B cell (primary cell): ENCODE measurements around the gene PDXP. TPM values are rescaled to one million over a fixed set of nuclear protein-coding genes. Genes with fewer than 3 reads are reported as not detected.

ENCODE experiments used
- ATAC-seq: fragments of 200-7000 bp; cut with Tn5 transposase; one replicate; pipeline ENCODE4 v1.10.0; 2021; ENCODE audit warnings: low read depth, mild to moderate bottlenecking, moderate number of reproducible peaks, moderate library complexity
- CTCF ChIA-PET: fragments of 350-600 bp; sonication (Branson Sonifier 250); formaldehyde crosslinking; loops from one replicate; lab custom pipeline; 2021; ENCODE audit warnings: antibody characterized with exemption, inconsistent platforms; lab: Charles Lee
- POLR2A ChIA-PET: fragments of 350-600 bp; sonication (Branson Sonifier 250); formaldehyde crosslinking; loops from one replicate; lab custom pipeline; 2021; ENCODE audit warnings: antibody characterized with exemption; lab: Charles Lee
- DNase-seq: peaks from one replicate; pipeline ENCODE4 v3.0.0; 2013
- H2AFZ ChIP-seq: 2 replicates; pipeline ENCODE4 v1.6.1; 2012; ENCODE audit warnings: mild to moderate bottlenecking, low read depth, low read length; ENCODE audit not compliant: insufficient read depth, poor library complexity, severe bottlenecking
- H3K27ac ChIP-seq, 2 donors: 1 replicate in 1 of 2; 2 replicates in 1 of 2; pipeline ENCODE4 v1.5.1; 2012 to 2013; ENCODE audit warnings: low read length in 2 of 2, mild to moderate bottlenecking in 2 of 2, moderate library complexity in 1 of 2
- H3K27me3 ChIP-seq, 4 experiments: fragments of 200-600 bp in 1 of 4; sonication (generic) in 1 of 4; replicated peaks in 1 of 4; 1 replicate in 2 of 4; 2 replicates in 2 of 4; pipeline versions ENCODE4 v1.6.1 to v1.7.0; 2013 to 2016; ENCODE audit warnings: low read length in 3 of 4, mild to moderate bottlenecking in 2 of 4, mixed read lengths in 1 of 4, moderate library complexity in 1 of 4; ENCODE audit not compliant: insufficient read depth in 4 of 4, control insufficient read depth in 3 of 4; ENCODE audit errors: control extremely low read depth in 1 of 4
- H3K36me3 ChIP-seq, 2 experiments: replicated peaks in 1 of 2; 1 replicate in 1 of 2; 2 replicates in 1 of 2; pipeline versions ENCODE4 v1.6.1 to v1.7.1; 2013; ENCODE audit warnings: low read length in 1 of 2; ENCODE audit not compliant: insufficient read depth in 2 of 2, control insufficient read depth in 1 of 2; ENCODE audit errors: control extremely low read depth in 1 of 2, extremely low read depth in 1 of 2
- H3K4me1 ChIP-seq, 2 donors: fragments of 200-600 bp in 1 of 2; sonication (generic) in 1 of 2; 1 replicate in 1 of 2; 2 replicates in 1 of 2; pipeline versions ENCODE4 v1.5.1 to v1.6.1; 2013 to 2017; ENCODE audit warnings: low read length in 2 of 2; ENCODE audit not compliant: control insufficient read depth in 2 of 2, insufficient read depth in 2 of 2
- H3K4me2 ChIP-seq: replicated peaks from 2 replicates; pipeline ENCODE3; 2012; ENCODE audit warnings: mild to moderate bottlenecking, low read depth, low read length; ENCODE audit not compliant: poor library complexity, severe bottlenecking
- H3K4me3 ChIP-seq, 5 experiments: fragments of 200-600 bp in 1 of 5; sonication (generic) in 1 of 5; 1 replicate in 3 of 5; 2 replicates in 2 of 5; pipeline versions ENCODE4 v1.5.1 to v1.7.0; 2011 to 2016; ENCODE audit warnings: low read length in 4 of 5, mild to moderate bottlenecking in 4 of 5, low read depth in 2 of 5, control low read depth in 1 of 5, moderate library complexity in 1 of 5; ENCODE audit not compliant: insufficient read depth in 1 of 5; ENCODE audit errors: control extremely low read depth in 1 of 5, extremely low read depth in 1 of 5
- H3K79me2 ChIP-seq: fragments of 200-600 bp; sonication (generic); one replicate; pipeline ENCODE4 v1.6.0; 2016; ENCODE audit warnings: low read length; ENCODE audit not compliant: control insufficient read depth, insufficient read depth
- H3K9ac ChIP-seq: fragments of 200-600 bp; sonication (generic); 2 replicates; pipeline ENCODE4 v1.6.1; 2017; ENCODE audit warnings: mild to moderate bottlenecking, low read length, moderate library complexity
- H3K9me3 ChIP-seq, 3 donors: one replicate each; pipeline versions ENCODE4 v1.6.1 to v1.7.1; 2013; ENCODE audit warnings: low read length in 2 of 3; ENCODE audit not compliant: control insufficient read depth in 2 of 3, insufficient read depth in 1 of 3; ENCODE audit errors: control extremely low read depth in 1 of 3
- H4K20me1 ChIP-seq: 2 replicates; pipeline ENCODE4 v1.6.0; 2012; ENCODE audit warnings: mild to moderate bottlenecking, low read length; ENCODE audit not compliant: insufficient read depth, control insufficient read depth, poor library complexity, severe bottlenecking
- H3K27ac Mint-ChIP-seq: one replicate; pipeline ENCODE4 v1.8.0; 2021; ENCODE audit warnings: mixed read lengths
- H3K27me3 Mint-ChIP-seq: one replicate; pipeline ENCODE4 v1.8.0; 2021; ENCODE audit warnings: mixed read lengths
- H3K4me1 Mint-ChIP-seq: one replicate; pipeline ENCODE4 v1.8.0; 2021; ENCODE audit warnings: mixed read lengths
- H3K4me3 Mint-ChIP-seq: one replicate; pipeline ENCODE4 v1.8.0; 2021; ENCODE audit warnings: mixed read lengths
- H3K9me3 Mint-ChIP-seq: one replicate; pipeline ENCODE4 v1.8.0; 2022; ENCODE audit warnings: mixed read lengths; ENCODE audit not compliant: insufficient read depth
- EZH2 ChIP-seq: IDR thresholded peaks from 2 replicates; pipeline ENCODE4 v1.6.1; 2012; ENCODE audit warnings: borderline replicate concordance, low read depth, mild to moderate bottlenecking, moderate library complexity, low read length; ENCODE audit not compliant: insufficient read depth, poor library complexity, severe bottlenecking
- WGBS: methylation state at CpG from one replicate; pipeline ENCODE4 v1.1.5; 2013; ENCODE audit warnings: missing lambda C conversion rate; ENCODE audit not compliant: insufficient coverage; 5-methylcytosine and 5-hydroxymethylcytosine counted together
- intact Hi-C: fragments of 100-400 bp; cut with micrococcal nuclease; formaldehyde crosslinking; loops from one replicate; pipeline ENCODE4 v1.10.0; 2022
- polyA plus RNA-seq: library from polyadenylated mRNA; depleted of rRNA; stranded (reverse); fragments of >200 nt; gene quantifications from 2 replicates; pipeline ENCODE4 v1.2.3, GENCODE V29; 2012
- total RNA-seq, 2 donors: library from RNA; stranded (reverse); fragments of 120-200 nt in 1 of 2; gene quantifications; 1 replicate in 1 of 2; 2 replicates in 1 of 2; pipeline versions ENCODE4 v1.2.3 to v1.2.4, GENCODE V29; 2013 to 2022
- TF ChIP-seq, protein P1 (sequence below): fragments of 200-600 bp; IDR thresholded peaks from one replicate; pipeline ENCODE4 v1.8.0; 2022; ENCODE audit warnings: antibody characterized with exemption, mild to moderate bottlenecking

PDXP gene
- total and polyA plus RNA-seq, 2 donors (not counting 1 experiment from before 2014, with no cell fraction given): 16.6 to 17.5 TPM

- ATAC-seq: no peak
- peaks cover 52 to 69% of the 10 kb centered on the region in 2 donors for H3K4me1 ChIP-seq
- H3K4me3 ChIP-seq: no peak overlapping the region
- no peak overlapping the region for H2AFZ ChIP-seq
- TF ChIP-seq, protein P1, sequence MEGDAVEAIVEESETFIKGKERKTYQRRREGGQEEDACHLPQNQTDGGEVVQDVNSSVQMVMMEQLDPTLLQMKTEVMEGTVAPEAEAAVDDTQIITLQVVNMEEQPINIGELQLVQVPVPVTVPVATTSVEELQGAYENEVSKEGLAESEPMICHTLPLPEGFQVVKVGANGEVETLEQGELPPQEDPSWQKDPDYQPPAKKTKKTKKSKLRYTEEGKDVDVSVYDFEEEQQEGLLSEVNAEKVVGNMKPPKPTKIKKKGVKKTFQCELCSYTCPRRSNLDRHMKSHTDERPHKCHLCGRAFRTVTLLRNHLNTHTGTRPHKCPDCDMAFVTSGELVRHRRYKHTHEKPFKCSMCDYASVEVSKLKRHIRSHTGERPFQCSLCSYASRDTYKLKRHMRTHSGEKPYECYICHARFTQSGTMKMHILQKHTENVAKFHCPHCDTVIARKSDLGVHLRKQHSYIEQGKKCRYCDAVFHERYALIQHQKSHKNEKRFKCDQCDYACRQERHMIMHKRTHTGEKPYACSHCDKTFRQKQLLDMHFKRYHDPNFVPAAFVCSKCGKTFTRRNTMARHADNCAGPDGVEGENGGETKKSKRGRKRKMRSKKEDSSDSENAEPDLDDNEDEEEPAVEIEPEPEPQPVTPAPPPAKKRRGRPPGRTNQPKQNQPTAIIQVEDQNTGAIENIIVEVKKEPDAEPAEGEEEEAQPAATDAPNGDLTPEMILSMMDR: no peak
- TF ChIP-seq EZH2: no peak
- DNase-seq: no peak
- H3K36me3 ChIP-seq: peaks cover 0 to 35% of the 10 kb centered on the region in 2 experiments
- no peak overlapping the region for H3K4me2 ChIP-seq
- H3K4me3 Mint-ChIP-seq: no peak overlapping the region
- no peaks in the 10 kb centered on the region for H4K20me1 ChIP-seq
- H3K9me3 ChIP-seq: no peaks in the 10 kb centered on the region
- no peak overlapping the region for H3K9ac ChIP-seq
- POLR2A ChIA-PET: interaction anchor here (1.7 kb wide), 1 partner anchor 48 kb away, joined by 5 read pairs; no protein-coding TSS in a partner anchor
- peak overlapping the region; percentile 90 for H3K27ac Mint-ChIP-seq
- H3K27me3 Mint-ChIP-seq: no peaks in the 10 kb centered on the region
- peaks cover 66% of the 10 kb centered on the region for H3K4me1 Mint-ChIP-seq
- peaks cover 11% of the 10 kb centered on the region for H3K79me2 ChIP-seq
- intact Hi-C loops: no loop called here
- WGBS: 98% methylated on average over 8 of the region's 8 CpGs
- H3K27ac ChIP-seq: peak overlapping the region in 1 of 2 donors; percentile 79
- CTCF ChIA-PET: interaction anchor here (22.4 to 30.7 kb wide), 2 partner anchors 7 to 9 kb away, joined by 620 read pairs; partner anchors contain the start of genes GGA1 and SH3BP1
- no peaks in the 10 kb centered on the region for H3K27me3 ChIP-seq
- H3K9me3 Mint-ChIP-seq: no peaks in the 10 kb centered on the region
These were observed 29.7 kb upstream of the PDXP start for GRCh38 chr22:37628830-37629229.

DNA sequence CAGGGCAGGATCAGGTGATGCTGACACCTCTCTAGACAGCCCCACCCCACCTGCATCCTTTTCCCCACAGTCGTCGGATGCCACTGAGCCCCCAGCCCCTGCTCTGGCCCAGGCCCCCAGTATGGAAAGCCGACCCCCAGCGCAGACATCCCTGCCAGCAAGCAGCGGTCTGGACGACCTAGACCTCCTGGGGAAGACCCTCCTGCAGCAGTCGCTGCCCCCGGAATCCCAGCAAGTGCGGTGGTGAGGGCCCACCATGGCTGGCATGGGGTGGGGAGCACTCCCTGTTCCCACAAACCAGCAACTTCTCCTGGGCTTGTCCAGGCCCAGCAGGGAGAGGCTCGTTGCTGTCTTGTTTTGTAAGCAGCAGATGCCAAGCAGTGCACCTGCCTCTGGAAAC lies 28.6 kb upstream of the PDXP start:
- Histone ChIP-seq H3K4me2 (no peak overlapping the region), H3K4me1 (peaks cover 60 to 69% of the 10 kb centered on the region in 2 donors), H3K9ac (no peak overlapping the region), H3K27ac (no peak overlapping the region), H3K9me3 (no peaks in the 10 kb centered on the region), H3K4me3 (no peak overlapping the region), H3K79me2 (peaks cover 8% of the 10 kb centered on the region), H3K36me3 (peaks cover 0 to 28% of the 10 kb centered on the region in 2 experiments), H3K27me3 (no peaks in the 10 kb centered on the region), H2AFZ (no peak overlapping the region), H4K20me1 (no peaks in the 10 kb centered on the region)
- WGBS: 95% methylated on average over 10 of the region's 10 CpGs
- no peak for ATAC-seq
- H3K27me3 Mint-ChIP-seq: no peaks in the 10 kb centered on the region
- ChIA-PET CTCF (interaction anchor here (1.1 to 30.7 kb wide), 3 partner anchors 6 to 32 kb away, joined by 3 to 620 read pairs (median 620); partner anchors contain the start of genes GGA1 and SH3BP1), POLR2A (interaction anchor here (0.5 to 1.3 kb wide), 2 partner anchors 11 to 13 kb away, joined by 3 to 4 read pairs; no protein-coding TSS in a partner anchor)
- intact Hi-C loops: loop anchor here (5.0 kb wide), 1 partner anchor 117 kb away; no protein-coding TSS in a partner anchor
- no peak overlapping the region for H3K4me3 Mint-ChIP-seq
- TF ChIP-seq EZH2: no peak
- TF ChIP-seq, protein P1: no peak
- DNase-seq: no peak
- peak overlapping the region; percentile 37 for H3K27ac Mint-ChIP-seq
- peaks cover 68% of the 10 kb centered on the region for H3K4me1 Mint-ChIP-seq
- H3K9me3 Mint-ChIP-seq: no peaks in the 10 kb centered on the region
